EH (cell line): ENCODE data around the gene HDDC3.
A peak's percentile ranks its signal among the peaks of the same experiment; 100 is the strongest.

Experiments used
- DNase-seq: peaks from one replicate; pipeline ENCODE4 v3.0.0-alpha.2; 2015; ENCODE audit warnings: low read depth

Gene HDDC3

DNA sequence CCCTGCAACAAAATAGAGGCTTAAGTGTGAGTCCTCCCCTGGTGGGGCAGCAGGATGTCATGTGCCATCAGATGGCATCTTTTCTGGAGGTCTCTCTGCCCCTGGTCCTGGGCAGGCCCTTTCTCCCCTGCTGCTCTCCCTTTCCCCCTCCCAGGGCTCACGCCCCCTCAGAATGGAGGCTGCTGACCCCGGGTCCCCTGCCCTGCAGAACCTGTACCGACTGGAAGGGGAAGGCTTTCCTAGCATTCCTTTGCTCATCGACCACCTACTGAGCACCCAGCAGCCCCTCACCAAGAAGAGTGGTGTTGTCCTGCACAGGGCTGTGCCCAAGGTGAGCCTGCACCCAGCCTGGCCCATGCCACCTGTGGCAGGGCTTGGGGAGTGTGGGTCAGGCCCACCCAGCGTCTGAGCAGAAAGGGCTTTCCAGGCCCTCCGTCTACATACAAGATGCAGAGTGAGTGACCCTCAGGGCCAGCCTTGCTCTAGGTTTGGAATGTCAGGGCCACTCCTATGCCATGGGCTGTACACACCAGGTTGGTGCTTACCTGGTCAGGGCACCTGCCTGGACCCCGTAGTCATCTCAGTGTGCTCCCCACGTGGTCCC lies 40.9 kb downstream of the HDDC3 start:
- DNase-seq, result no peak

DNA sequence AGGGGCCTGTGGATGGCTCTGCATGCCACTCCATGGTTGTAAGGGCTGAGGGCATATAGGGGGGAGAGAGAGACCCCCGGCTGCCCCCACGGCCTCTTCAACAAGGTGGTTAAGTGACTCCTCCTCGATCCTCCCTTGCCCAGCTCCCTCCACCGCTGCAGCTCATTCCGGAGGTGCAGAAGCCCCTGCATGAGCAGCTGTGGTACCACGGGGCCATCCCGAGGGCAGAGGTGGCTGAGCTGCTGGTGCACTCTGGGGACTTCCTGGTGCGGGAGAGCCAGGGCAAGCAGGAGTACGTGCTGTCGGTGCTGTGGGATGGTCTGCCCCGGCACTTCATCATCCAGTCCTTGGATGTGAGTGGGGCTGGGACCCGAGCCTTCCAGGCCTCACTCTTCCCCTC lies 41.5 kb downstream of the HDDC3 start:
- DNase-seq, result no peak

DNA sequence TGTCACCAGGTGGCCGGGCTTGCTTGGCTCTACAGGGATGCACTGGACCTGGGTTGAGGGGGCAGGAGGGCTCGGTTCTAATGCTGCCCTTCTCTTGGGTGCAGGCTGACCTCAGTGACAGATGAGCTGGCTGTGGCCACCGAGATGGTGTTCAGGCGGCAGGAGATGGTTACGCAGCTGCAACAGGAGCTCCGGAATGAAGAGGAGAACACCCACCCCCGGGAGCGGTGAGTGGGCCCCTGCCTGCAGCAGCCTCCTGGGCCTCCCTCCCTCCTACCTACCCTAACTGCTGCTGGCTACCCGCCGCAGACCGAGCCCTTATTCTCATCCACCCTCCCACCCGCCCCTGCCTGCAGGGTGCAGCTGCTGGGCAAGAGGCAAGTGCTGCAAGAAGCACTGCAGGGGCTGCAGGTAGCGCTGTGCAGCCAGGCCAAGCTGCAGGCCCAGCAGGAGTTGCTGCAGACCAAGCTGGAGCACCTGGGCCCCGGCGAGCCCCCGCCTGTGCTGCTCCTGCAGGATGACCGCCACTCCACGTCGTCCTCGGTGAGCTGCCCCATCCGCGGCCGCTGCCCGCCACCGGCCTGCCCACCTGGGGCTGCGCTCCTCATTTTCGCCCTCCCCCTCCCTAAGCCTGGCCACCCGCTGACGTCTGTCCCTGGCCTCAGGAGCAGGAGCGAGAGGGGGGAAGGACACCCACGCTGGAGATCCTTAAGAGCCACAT lies 42.5 kb downstream of the HDDC3 start:
- DNase-seq, result no peak

DNA sequence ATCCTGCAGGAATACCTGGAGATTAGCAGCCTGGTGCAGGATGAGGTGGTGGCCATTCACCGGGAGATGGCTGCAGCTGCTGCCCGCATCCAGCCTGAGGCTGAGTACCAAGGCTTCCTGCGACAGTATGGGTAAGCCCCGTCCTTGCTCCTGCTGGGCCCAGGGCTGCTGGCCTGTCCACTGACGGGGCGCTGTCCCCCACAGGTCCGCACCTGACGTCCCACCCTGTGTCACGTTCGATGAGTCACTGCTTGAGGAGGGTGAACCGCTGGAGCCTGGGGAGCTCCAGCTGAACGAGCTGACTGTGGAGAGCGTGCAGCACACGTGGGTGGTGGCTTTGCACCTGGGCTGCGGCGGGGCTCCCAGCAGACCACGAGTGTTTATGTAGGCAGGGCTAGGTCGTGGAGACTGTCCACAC lies 43.0 kb downstream of the HDDC3 start:
- DNase-seq, result no peak

DNA sequence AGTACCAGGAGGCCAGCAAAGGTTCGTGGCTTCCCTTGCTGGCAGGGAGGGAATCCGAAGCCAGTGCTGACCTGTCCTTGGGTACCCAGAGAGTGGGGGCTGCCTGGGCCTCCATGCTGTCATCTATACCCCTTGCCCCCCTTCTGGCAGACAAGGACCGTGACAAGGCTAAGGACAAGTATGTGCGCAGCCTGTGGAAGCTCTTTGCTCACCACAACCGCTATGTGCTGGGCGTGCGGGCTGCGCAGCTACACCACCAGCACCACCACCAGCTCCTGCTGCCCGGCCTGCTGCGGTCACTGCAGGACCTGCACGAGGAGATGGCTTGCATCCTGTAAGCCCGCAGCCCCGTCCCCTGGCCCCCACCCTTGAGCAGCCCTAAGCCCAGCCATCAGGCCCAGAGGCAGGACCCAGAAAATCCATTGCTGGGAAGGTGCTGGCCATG lies 45.3 kb downstream of the HDDC3 start:
- DNase-seq, result no peak

DNA sequence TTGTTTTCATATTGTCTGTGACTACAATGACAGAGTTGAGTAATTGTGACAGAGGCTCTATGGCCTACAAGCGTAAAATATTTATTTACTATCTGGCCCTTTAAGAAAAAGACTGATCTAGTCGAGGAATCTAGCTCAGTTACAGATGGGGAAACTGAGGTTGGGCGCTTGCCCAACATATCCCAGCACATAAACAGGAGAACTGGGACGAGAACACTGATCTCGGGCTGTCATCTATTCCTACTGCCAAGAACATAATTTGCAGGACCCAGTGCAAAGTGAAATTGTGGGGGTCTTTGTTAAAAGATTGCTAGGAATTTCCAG lies 46.1 kb downstream of the HDDC3 start:
- no peak for DNase-seq

DNA sequence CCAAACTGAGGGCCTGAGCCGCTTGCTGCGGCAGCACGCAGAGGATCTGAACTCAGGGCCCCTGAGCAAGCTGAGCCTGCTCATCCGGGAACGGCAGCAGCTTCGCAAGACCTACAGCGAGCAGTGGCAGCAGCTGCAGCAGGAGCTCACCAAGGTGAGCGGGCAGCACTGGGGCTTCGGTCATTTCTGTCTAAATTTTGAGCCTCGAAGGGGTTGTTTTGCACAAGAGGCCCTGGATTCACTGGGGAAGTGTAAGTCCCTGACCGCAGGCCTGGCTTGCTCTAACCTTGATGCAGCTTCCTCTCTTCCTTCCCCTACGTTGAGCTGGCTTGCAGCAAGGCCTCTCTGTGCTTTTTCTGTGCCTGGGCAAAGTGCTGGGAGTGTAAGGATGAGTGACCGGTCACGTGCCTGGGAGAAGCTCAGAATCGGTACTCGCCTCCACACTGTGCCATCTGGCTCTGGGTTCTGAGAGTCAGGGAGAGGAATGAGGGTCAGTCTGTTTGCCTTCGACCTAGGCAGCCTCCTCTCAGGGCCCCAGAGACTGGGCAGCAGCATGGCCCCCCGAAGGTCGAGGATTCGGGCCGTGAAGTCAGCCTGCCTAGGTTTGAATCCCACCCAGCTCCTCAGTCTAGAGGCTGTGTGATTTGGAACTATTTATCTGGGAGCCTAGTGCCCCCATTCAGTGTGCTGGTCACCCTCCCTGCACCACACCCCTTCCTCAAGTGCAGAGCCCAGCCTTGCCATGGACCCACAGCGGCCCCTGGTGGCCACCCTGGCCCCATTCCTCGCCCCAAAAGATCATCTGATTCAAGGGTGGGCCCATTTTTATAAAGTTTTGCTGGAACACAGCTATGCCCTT lies 46.7 kb downstream of the HDDC3 start:
- DNase-seq, result peak; percentile 65

DNA sequence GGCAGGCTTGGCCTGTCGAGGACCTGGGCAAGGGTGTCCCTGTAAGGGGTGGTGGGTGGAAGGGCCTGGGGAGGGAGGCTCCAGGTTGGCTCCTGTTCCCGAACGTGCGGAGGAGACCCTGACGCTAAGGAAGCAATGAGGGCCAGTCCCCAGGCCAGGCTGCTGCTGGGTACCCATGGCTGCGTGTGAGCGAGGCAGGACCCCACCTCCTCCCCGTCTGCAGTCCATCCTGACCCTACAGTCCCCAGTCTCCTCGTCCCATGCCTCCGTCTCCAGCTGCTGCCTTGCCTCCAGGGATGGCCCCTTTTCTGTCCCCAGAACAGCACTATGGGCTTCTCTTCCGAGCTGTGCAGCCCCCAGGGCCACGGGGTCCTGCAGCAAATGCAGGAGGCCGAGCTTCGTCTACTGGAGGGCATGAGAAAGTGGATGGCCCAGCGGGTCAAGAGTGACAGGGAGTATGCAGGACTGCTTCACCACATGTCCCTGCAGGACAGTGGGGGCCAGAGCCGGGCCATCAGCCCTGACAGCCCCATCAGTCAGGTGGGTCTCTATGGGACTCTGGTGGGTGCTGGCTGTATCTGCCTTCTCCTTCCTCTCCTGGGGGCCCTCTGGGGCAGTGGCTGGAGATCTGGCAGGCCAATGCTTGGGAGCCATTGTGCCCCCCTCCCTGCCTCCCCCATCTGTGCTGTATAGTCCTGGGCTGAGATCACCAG lies 47.5 kb downstream of the HDDC3 start:
- peak; percentile 4 for DNase-seq

DNA sequence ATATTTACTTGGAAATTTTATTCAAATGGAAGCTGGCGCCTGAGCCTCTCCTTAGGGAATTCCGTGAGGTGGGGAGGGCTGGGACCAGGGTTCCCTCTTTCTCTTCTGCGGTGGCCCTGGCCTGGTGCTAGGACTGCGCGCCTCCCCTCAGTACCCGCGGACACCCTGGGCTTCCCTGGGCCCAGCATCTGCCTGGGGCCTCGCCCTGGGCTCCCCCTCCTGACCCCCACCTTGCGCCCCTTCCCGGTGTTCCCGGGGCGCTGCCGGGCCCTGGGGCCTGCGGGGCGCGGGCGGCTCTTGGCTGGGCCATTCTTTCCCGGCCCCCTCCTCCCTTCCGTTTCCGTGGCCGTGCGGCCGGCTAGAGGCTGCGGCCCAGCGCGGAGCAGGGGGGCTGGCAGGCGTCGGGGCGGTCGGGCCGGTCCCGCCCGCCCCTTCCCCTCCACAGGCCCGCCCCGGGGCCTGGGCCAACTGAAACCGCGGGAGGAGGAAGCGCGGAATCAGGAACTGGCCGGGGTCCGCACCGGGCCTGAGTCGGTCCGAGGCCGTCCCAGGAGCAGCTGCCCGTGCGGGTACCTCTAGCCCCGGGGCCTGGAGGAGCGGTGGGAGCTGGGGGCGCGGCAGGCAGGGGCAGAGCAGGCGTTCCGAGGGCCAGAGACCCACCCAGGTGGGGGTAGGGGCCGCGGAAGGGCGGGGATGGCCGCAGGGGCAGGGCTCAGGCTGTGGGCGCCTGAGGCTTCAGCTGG lies 48.2 kb downstream of the HDDC3 start, which contains the start of gene FES:
Gene FES, plus strand, starts transcription at position 529 of the 743 bp plus-strand sequence. CDS start 542 bp downstream, outside the sequence.
- peak; percentile 72 for DNase-seq

DNA sequence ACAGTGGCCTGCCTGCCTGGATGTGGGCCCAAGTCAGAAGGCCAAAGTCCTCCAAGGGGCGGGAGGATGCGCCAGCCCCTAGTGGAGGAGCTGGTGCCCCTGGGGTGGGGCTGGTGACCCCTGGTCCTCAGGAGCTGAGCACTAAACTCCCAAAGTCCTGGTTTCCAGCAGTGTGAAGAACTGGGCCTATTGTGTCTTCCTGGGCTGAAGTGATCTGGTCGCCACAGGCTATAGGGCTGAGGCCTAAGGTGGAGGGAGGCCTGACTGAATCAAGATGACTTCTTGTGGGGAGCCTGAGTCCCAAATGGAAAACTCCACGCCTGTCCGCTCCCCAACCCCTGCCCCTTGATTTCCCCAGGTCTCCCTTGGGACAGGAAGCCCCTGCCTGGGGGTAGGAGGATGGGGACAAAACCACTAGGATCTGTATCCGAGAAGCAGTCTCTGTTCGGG lies 48.8 kb downstream of the HDDC3 start:
- peak; percentile 20 for DNase-seq

DNA sequence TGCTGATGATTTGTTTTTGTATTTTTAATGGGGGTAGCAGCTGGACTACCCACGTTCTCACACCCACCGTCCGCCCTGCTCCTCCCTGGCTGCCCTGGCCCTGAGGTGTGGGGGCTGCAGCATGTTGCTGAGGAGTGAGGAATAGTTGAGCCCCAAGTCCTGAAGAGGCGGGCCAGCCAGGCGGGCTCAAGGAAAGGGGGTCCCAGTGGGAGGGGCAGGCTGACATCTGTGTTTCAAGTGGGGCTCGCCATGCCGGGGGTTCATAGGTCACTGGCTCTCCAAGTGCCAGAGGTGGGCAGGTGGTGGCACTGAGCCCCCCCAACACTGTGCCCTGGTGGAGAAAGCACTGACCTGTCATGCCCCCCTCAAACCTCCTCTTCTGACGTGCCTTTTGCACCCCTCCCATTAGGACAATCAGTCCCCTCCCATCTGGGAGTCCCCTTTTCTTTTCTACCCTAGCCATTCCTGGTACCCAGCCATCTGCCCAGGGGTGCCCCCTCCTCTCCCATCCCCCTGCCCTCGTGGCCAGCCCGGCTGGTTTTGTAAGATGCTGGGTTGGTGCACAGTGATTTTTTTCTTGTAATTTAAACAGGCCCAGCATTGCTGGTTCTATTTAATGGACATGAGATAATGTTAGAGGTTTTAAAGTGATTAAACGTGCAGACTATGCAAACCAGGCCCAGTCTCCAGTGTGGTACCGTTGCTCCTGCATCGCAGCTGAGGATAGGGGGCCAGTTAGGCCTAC lies 49.4 kb downstream of the HDDC3 start:
- DNase-seq, result no peak

DNA sequence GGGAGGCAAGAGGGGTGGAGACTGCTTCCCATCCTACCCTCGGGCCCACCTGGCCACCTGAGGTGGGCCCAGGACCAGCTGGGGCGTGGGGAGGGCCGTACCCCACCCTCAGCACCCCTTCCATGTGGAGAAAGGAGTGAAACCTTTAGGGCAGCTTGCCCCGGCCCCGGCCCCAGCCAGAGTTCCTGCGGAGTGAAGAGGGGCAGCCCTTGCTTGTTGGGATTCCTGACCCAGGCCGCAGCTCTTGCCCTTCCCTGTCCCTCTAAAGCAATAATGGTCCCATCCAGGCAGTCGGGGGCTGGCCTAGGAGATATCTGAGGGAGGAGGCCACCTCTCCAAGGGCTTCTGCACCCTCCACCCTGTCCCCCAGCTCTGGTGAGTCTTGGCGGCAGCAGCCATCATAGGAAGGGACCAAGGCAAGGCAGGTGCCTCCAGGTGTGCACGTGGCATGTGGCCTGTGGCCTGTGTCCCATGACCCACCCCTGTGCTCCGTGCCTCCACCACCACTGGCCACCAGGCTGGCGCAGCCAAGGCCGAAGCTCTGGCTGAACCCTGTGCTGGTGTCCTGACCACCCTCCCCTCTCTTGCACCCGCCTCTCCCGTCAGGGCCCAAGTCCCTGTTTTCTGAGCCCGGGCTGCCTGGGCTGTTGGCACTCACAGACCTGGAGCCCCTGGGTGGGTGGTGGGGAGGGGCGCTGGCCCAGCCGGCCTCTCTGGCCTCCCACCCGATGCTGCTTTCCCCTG lies 50.2 kb downstream of the HDDC3 start:
- no peak for DNase-seq

DNA sequence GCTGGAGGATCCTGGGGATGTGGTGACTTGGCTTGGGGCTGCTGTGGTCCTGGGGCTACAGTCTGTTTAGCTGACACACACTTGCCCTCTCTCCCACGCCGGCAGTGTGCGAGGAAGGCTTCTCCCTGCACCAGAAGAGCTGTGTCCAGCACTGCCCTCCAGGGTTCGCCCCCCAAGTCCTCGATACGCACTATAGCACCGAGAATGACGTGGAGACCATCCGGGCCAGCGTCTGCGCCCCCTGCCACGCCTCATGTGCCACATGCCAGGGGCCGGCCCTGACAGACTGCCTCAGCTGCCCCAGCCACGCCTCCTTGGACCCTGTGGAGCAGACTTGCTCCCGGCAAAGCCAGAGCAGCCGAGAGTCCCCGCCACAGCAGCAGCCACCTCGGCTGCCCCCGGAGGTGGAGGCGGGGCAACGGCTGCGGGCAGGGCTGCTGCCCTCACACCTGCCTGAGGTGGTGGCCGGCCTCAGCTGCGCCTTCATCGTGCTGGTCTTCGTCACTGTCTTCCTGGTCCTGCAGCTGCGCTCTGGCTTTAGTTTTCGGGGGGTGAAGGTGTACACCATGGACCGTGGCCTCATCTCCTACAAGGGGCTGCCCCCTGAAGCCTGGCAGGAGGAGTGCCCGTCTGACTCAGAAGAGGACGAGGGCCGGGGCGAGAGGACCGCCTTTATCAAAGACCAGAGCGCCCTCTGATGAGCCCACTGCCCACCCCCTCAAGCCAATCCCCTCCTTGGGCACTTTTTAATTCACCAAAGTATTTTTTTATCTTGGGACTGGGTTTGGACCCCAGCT lies 51.0 kb downstream of the HDDC3 start:
- no peak for DNase-seq

DNA sequence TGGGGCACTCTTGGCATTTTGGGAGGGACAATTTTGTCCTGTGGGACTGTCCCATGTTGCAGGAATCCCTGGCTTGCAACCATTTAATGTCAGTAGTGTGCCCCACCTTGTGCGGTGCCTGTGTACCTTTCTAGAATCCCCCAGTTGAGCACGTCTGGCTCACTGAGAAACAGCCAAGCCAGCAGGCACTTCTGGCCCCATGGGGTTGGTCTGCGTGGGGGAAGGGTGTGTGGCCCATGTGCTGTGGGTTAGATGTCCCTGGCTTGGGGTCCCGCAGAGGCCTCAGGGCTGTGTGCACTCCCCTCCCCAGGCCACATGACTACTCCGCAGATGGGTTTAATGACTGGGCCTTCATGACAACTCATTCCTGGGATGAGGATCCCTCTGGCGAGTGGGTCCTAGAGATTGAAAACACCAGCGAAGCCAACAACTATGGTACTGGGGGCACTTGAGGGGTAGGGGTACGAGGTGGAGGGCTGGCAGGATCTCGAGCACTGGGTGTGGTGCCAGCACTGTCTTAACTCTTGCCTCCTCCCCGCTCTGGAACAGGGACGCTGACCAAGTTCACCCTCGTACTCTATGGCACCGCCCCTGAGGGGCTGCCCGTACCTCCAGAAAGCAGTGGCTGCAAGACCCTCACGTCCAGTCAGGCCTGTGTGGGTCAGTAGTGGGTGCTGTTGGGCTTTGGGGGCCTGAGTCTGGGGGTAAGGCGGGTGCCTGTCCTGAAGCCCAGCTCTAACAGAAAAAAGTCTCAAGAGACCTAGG lies 51.8 kb downstream of the HDDC3 start:
- no peak for DNase-seq
